ENCODE measurements around the gene SEPTIN2.
A peak's percentile ranks its signal among the peaks of the same experiment; 100 is the strongest.

SEPTIN2 gene

DNA sequence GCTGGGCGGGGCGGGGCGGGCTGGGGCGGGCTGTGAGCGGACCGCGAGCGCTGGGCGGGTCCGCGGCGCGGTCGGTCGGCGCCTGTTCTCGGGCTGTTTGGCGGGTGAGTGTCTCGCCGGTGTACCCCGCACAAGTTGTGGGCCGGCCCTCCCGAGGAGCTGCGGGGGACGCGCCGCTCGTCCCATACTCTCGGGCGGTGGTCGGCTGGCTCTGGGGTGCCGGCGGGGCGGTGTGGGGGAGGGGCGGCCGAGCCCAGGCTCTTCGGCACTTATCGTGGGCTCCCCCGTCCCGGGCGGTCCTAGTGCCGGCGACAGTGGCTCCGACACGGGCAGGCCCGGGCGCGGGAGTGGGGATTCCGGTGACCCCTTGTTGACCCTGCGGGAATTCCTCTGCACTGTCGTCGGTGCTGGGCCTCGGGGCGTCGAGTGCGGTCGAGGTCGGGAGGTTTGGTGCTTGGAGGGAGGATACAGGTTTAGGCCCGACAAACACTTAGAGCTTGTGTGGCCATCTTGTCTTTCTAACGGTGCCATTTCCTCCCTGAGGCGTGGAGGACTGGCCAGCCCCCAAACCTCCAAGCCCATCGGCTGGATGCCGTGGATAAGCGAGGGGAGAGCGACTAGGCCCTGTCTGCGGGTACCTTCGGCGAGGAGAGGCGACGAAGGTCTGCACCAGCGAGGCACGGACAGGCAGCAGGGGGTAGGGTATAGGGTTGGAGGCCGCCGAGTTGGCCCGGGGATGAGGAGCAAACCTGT lies at the start of gene SEPTIN2:
Gene SEPTIN2, plus strand, starts transcription at position 47 of the 753 bp plus-strand sequence. CDS start 8,308 bp downstream, outside the sequence.
- peak; percentile 61 for DNase-seq (ENCODE audit: low spot score)
- TF ChIP-seq CTCF (IDR thresholded peaks at IDR 0.05; ENCODE audit: borderline replicate concordance, control extremely low read depth, extremely low read depth, insufficient read depth, missing control alignments): no peak
- in situ Hi-C loops (cut with MboI; ENCODE audit: low sequenced_read_pairs, unreplicated experiment): no loop called here

- DNase-seq (ENCODE audit: low spot score): no peak
- no peak for TF ChIP-seq CTCF (IDR thresholded peaks at IDR 0.05; ENCODE audit: borderline replicate concordance, control extremely low read depth, extremely low read depth, insufficient read depth, missing control alignments)
- in situ Hi-C loops (cut with MboI; ENCODE audit: low sequenced_read_pairs, unreplicated experiment): no loop called here
Measured at GRCh38 chr2:241267249-241268067, 48.3 kb upstream of the SEPTIN2 start.

DNA sequence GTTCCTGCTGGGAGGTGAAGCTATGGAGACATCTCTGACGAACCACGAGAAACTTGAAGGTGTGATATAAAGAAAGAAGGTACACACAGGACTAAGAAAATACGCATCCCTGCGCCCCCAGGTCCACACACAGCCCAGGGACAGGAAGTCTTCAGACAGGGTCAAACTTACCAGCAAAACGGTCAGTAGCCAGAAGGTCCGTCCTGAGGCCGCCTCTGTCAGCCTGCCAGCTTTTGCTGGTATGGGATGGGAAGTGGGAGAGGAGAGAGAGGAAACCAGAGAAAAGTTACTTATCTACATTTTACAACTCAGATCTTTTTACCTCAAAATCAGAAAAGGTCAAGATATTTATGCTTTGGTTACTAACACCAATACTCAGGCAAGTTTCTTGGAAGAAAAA lies 47.4 kb upstream of the SEPTIN2 start:
- TF ChIP-seq CTCF (IDR thresholded peaks at IDR 0.05; ENCODE audit: borderline replicate concordance, control extremely low read depth, extremely low read depth, insufficient read depth, missing control alignments): no peak
- DNase-seq (ENCODE audit: low spot score): no peak
- in situ Hi-C loops (cut with MboI; ENCODE audit: low sequenced_read_pairs, unreplicated experiment): no loop called here

- no peak for DNase-seq (ENCODE audit: low spot score)
- in situ Hi-C loops (cut with MboI; ENCODE audit: low sequenced_read_pairs, unreplicated experiment): no loop called here
- TF ChIP-seq CTCF (IDR thresholded peaks at IDR 0.05; ENCODE audit: borderline replicate concordance, control extremely low read depth, extremely low read depth, insufficient read depth, missing control alignments): no peak
Measured at GRCh38 chr2:241268716-241269445, 46.8 kb upstream of the SEPTIN2 start.

GRCh38 chr2:241269707-241270520 lies 45.8 kb upstream of the SEPTIN2 start:
- no peak for DNase-seq (ENCODE audit: low spot score)
- no peak for TF ChIP-seq CTCF (IDR thresholded peaks at IDR 0.05; ENCODE audit: borderline replicate concordance, control extremely low read depth, extremely low read depth, insufficient read depth, missing control alignments)
- in situ Hi-C loops (cut with MboI; ENCODE audit: low sequenced_read_pairs, unreplicated experiment): no loop called here

Measured in GM13976 (cell line).